GM10266 (cell line): ENCODE measurements around the gene FLNA.

Experiments
- DNase-seq: peaks from one replicate; pipeline ENCODE4 v3.0.0; 2012; ENCODE audit errors: extremely low spot score
- CTCF ChIP-seq: IDR thresholded peaks from 2 replicates; pipeline ENCODE4 v1.5.1; 2012; ENCODE audit warnings: mild to moderate bottlenecking, low read depth; ENCODE audit not compliant: control insufficient read depth, insufficient read depth; ENCODE audit errors: missing control alignments

The FLNA gene

GRCh38 chrX:154413142-154413541 is 38.7 kb upstream of the FLNA start:
- DNase-seq, result no peak
- no peak for TF ChIP-seq CTCF

- no peak for DNase-seq
- no peak for TF ChIP-seq CTCF
These were observed 38.0 kb upstream of the FLNA start for GRCh38 chrX:154412468-154412867.

- TF ChIP-seq CTCF, result no peak
- peak; percentile 65 for DNase-seq
These were observed 37.5 kb upstream of the FLNA start for GRCh38 chrX:154411981-154412340.

- TF ChIP-seq CTCF, result no peak
- DNase-seq, result peak; percentile 75
These were observed 34.9 kb upstream of the FLNA start, which contains the start of gene DNASE1L1 for GRCh38 chrX:154409222-154409871. TSS of gene DNASE1L1 (minus strand) at chrX:154409254. CDS start at chrX:154405568, 3,686 bp downstream.

- no peak for TF ChIP-seq CTCF
- no peak for DNase-seq
These were observed 34.3 kb upstream of the FLNA start for GRCh38 chrX:154408659-154409221.

- no peak for TF ChIP-seq CTCF
- DNase-seq, result no peak
These were observed 30.3 kb upstream of the FLNA start for GRCh38 chrX:154404625-154405192.

- no peak for TF ChIP-seq CTCF
- no peak for DNase-seq
These were observed 29.4 kb upstream of the FLNA start for GRCh38 chrX:154403858-154404257.
